ENCODE results near the gene KRT4.

DNA sequence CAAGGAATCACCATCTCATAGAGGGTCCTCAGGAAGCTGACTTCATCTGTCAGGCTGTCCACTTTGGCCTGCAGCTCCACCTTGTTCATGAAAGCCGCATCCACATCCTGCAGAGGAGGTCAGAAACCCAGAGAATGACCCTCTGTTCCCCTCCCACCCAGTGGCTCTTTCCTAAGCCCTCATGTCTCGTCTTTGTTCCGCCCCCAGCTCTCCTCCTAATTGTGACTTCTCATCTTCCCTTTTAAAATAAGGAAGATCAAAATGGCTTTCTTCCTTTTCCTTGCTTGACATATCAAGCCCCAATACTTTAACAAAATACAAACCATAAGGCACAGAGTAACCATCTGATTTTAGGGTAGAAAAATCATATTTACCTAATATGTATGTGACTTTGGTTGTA lies 41.1 kb downstream of the KRT4 start:
- TF ChIP-seq, protein P1, sequence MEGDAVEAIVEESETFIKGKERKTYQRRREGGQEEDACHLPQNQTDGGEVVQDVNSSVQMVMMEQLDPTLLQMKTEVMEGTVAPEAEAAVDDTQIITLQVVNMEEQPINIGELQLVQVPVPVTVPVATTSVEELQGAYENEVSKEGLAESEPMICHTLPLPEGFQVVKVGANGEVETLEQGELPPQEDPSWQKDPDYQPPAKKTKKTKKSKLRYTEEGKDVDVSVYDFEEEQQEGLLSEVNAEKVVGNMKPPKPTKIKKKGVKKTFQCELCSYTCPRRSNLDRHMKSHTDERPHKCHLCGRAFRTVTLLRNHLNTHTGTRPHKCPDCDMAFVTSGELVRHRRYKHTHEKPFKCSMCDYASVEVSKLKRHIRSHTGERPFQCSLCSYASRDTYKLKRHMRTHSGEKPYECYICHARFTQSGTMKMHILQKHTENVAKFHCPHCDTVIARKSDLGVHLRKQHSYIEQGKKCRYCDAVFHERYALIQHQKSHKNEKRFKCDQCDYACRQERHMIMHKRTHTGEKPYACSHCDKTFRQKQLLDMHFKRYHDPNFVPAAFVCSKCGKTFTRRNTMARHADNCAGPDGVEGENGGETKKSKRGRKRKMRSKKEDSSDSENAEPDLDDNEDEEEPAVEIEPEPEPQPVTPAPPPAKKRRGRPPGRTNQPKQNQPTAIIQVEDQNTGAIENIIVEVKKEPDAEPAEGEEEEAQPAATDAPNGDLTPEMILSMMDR (IDR thresholded peaks at IDR 0.05), result no peak
- TF ChIP-seq POLR2A (IDR thresholded peaks at IDR 0.05), result no peak
